Adrenal gland (tissue), 5 donors: ENCODE results near the gene ACVR2B.

ENCODE experiments used
- CTCF ChIP-seq, 6 experiments: fragments of 450-650 bp in 4 of 6; fragments of 200-600 bp in 2 of 6; sonication (generic) in 1 of 6; IDR thresholded peaks; 1 replicate in 5 of 6; 2 replicates in 1 of 6; pipeline versions ENCODE4 v1.5.1 to v1.8.0; 2016 to 2021; ENCODE audit warnings: antibody characterized with exemption in 6 of 6, mild to moderate bottlenecking in 2 of 6, moderate library complexity in 1 of 6
- POLR2A ChIP-seq, 2 donors: fragments of 450-650 bp; IDR thresholded peaks; one replicate each; pipeline ENCODE4 v1.6.1; 2017; ENCODE audit warnings: antibody characterized with exemption in 2 of 2, mild to moderate bottlenecking in 2 of 2, moderate library complexity in 1 of 2
- donor health status: DM: no; HTN: no; CAD: no.

GRCh38 chr3:38459499-38460048 lies 5.9 kb downstream of the ACVR2B start:
- TF ChIP-seq CTCF (IDR thresholded peaks at IDR 0.05) (no peak), POLR2A (IDR thresholded peaks at IDR 0.05) (no peak)
